Measurements from ENCODE around the gene HSPE1. TPM values are rescaled to one million over a fixed set of nuclear protein-coding genes. Genes with fewer than 3 reads are reported as not detected.

Gene HSPE1
- total and polyA plus RNA-seq, 2 donors (not counting 3 experiments of a cell fraction or from before 2014, with no cell fraction given), result 59.8 to 145 TPM

- BruUV-seq (replicated peaks), result no TSS peak
- Histone ChIP-seq H3K9ac (replicated peaks; ENCODE audit: extremely low read depth, insufficient read depth, low read length) (no peak overlapping the region), H3K79me2 (ENCODE audit: control insufficient read depth, insufficient read depth, low read length) (peaks cover 59% of the 10 kb centered on the region), H3K9me3 (replicated peaks; ENCODE audit: control insufficient read depth, insufficient read depth, low read length) (no peaks in the 10 kb centered on the region), H3K4me2 (ENCODE audit: insufficient read depth, low read length) (peak overlapping the region; percentile 99), H3K9me1 (replicated peaks; ENCODE audit: control insufficient read depth, extremely low read depth, insufficient read depth, low read length) (no peaks in the 10 kb centered on the region), H2AFZ (ENCODE audit: low read depth, low read length) (no peak overlapping the region), H3K4me1 (ENCODE audit: control insufficient read depth, extremely low read depth, insufficient read depth, low read length) (peaks cover 33% of the 10 kb centered on the region), H3K36me3 (ENCODE audit: control insufficient read depth in 2 of 2, extremely low read depth in 1 of 2, insufficient read depth in 2 of 2, low read length in 2 of 2) (peaks cover 10 to 32% of the 10 kb centered on the region in 2 experiments), H3K27ac (ENCODE audit: insufficient read depth, low read depth, low read length) (no peak overlapping the region), H3K4me3 (replicated peaks in 1 of 3; ENCODE audit: insufficient read depth in 1 of 3, low read depth in 1 of 3, low read length in 3 of 3) (no peak overlapping the region), H3K27me3 (ENCODE audit: control insufficient read depth in 2 of 2, insufficient read depth in 2 of 2, low read length in 2 of 2) (no peaks in the 10 kb centered on the region), H4K20me1 (replicated peaks; ENCODE audit: control insufficient read depth, extremely low read depth, insufficient read depth, low read length) (peaks cover 2% of the 10 kb centered on the region)
- POLR2A ChIA-PET, result no interaction called here
- CTCF ChIA-PET, result interaction anchor here (0.7 kb wide), 1 partner anchor 9 kb away, joined by 3 read pairs; no protein-coding TSS in a partner anchor
- no peak for TF ChIP-seq MYC (IDR thresholded peaks at IDR 0.05; ENCODE audit: low read depth, low read length)
- TF ChIP-seq POLR2AphosphoS5 (IDR thresholded peaks at IDR 0.05; ENCODE audit: insufficient read depth, low read depth, low read length), result no peak
- TF ChIP-seq FOS (IDR thresholded peaks at IDR 0.05; ENCODE audit: borderline replicate concordance, insufficient read depth, low read length), result no peak
- DNase-seq (ENCODE audit: low read depth, low spot score) (no peak), FAIRE-seq (no peak)
- intact Hi-C loops (cut with micrococcal nuclease) (loop anchor here (5.0 kb wide), 1 partner anchor 802 kb away; no protein-coding TSS in a partner anchor), dilution Hi-C loops (cut with MboI; ENCODE audit: extremely low pct_ligation_motif_present, low sequenced_read_pairs) (no loop called here)
Measured at GRCh38 chr2:197495433-197496134, 4.6 kb upstream of the HSPE1 start.

- Histone ChIP-seq H3K4me2 (ENCODE audit: insufficient read depth, low read length) (peak overlapping the region; percentile 99), H3K27me3 (ENCODE audit: control insufficient read depth in 2 of 2, insufficient read depth in 2 of 2, low read length in 2 of 2) (no peaks in the 10 kb centered on the region), H3K4me3 (replicated peaks in 1 of 3; ENCODE audit: insufficient read depth in 1 of 3, low read depth in 1 of 3, low read length in 3 of 3) (no peak overlapping the region), H3K4me1 (ENCODE audit: control insufficient read depth, extremely low read depth, insufficient read depth, low read length) (peaks cover 38% of the 10 kb centered on the region), H4K20me1 (replicated peaks; ENCODE audit: control insufficient read depth, extremely low read depth, insufficient read depth, low read length) (peaks cover 2% of the 10 kb centered on the region), H3K9me3 (replicated peaks; ENCODE audit: control insufficient read depth, insufficient read depth, low read length) (no peaks in the 10 kb centered on the region), H3K36me3 (ENCODE audit: control insufficient read depth in 2 of 2, extremely low read depth in 1 of 2, insufficient read depth in 2 of 2, low read length in 2 of 2) (peaks cover 8 to 24% of the 10 kb centered on the region in 2 experiments), H3K9ac (replicated peaks; ENCODE audit: extremely low read depth, insufficient read depth, low read length) (no peak overlapping the region), H3K79me2 (ENCODE audit: control insufficient read depth, insufficient read depth, low read length) (peaks cover 71% of the 10 kb centered on the region), H2AFZ (ENCODE audit: low read depth, low read length) (no peak overlapping the region), H3K27ac (ENCODE audit: insufficient read depth, low read depth, low read length) (no peak overlapping the region), H3K9me1 (replicated peaks; ENCODE audit: control insufficient read depth, extremely low read depth, insufficient read depth, low read length) (no peaks in the 10 kb centered on the region)
- DNase-seq (ENCODE audit: low read depth, low spot score) (no peak), FAIRE-seq (no peak)
- POLR2A ChIA-PET, result interaction anchor here (1.0 kb wide), 1 partner anchor 44 kb away, joined by 4 read pairs; the partner anchor contains the start of gene COQ10B
- TF ChIP-seq FOS (IDR thresholded peaks at IDR 0.05; ENCODE audit: borderline replicate concordance, insufficient read depth, low read length) (no peak), GATA2 (IDR thresholded peaks at IDR 0.05; ENCODE audit: insufficient read depth, insufficient read length, low read depth, low read length) (no peak), POLR2AphosphoS5 (IDR thresholded peaks at IDR 0.05; ENCODE audit: insufficient read depth, low read depth, low read length) (no peak), EZH2 (IDR thresholded peaks at IDR 0.05; ENCODE audit: borderline replicate concordance, low read depth, low read length, severe bottlenecking) (no peak), MAX (IDR thresholded peaks at IDR 0.05; ENCODE audit: insufficient read depth, insufficient read length) (no peak), MYC (IDR thresholded peaks at IDR 0.05; ENCODE audit: low read depth, low read length) (no peak), JUN (IDR thresholded peaks at IDR 0.05; ENCODE audit: borderline replicate concordance, insufficient read depth, insufficient read length, low read depth) (no peak)
- TF ChIP-seq, protein P1, sequence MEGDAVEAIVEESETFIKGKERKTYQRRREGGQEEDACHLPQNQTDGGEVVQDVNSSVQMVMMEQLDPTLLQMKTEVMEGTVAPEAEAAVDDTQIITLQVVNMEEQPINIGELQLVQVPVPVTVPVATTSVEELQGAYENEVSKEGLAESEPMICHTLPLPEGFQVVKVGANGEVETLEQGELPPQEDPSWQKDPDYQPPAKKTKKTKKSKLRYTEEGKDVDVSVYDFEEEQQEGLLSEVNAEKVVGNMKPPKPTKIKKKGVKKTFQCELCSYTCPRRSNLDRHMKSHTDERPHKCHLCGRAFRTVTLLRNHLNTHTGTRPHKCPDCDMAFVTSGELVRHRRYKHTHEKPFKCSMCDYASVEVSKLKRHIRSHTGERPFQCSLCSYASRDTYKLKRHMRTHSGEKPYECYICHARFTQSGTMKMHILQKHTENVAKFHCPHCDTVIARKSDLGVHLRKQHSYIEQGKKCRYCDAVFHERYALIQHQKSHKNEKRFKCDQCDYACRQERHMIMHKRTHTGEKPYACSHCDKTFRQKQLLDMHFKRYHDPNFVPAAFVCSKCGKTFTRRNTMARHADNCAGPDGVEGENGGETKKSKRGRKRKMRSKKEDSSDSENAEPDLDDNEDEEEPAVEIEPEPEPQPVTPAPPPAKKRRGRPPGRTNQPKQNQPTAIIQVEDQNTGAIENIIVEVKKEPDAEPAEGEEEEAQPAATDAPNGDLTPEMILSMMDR (IDR thresholded peaks at IDR 0.05; ENCODE audit: extremely low read depth in 1 of 2, insufficient read depth in 1 of 2, low read depth in 1 of 2, low read length in 2 of 2), result no peak
- dilution Hi-C loops (cut with MboI; ENCODE audit: extremely low pct_ligation_motif_present, low sequenced_read_pairs), result no loop called here
- CTCF ChIA-PET, result interaction anchor here (0.7 kb wide), 1 partner anchor 8 kb away, joined by 3 read pairs; no protein-coding TSS in a partner anchor
- no TSS peak for BruUV-seq (replicated peaks)
- intact Hi-C loops (cut with micrococcal nuclease), result loop anchor here (5.0 kb wide), 1 partner anchor 801 kb away; no protein-coding TSS in a partner anchor
Measured at GRCh38 chr2:197496695-197497094, 3.5 kb upstream of the HSPE1 start.
